DMS 273 (cell line): ENCODE results near the gene NRXN3.

Experiments used
- DNase-seq: peaks from one replicate; lab custom pipeline; 2025; ENCODE audit not compliant: unreplicated experiment; lab: John Stamatoyannopoulos, UW

NRXN3 gene

DNA sequence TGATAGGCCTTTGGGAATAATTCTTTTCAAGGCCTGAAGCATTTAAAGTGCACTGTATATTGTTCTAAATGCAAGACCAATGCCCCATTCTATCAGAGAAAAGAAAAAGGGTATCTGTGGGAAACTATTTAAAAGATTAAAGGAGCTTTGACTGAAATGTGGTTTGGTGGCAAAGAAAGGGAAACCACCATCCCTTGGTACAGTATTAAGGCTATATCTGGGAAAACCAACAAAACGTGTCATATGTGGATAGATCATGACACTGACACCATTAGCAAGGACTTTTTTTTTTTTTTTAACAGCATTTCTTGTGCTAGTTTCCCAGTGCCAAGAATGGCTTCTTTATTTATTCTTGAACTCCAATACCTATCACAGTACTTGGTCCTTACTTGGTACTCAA is 1150.4 kb downstream of the NRXN3 start:
- no peak for DNase-seq

GRCh38 chr14:79321070-79321469 is 1150.9 kb downstream of the NRXN3 start:
- no peak for DNase-seq

GRCh38 chr14:79325071-79325470 is 1154.9 kb downstream of the NRXN3 start:
- peak; percentile 33 for DNase-seq

DNA sequence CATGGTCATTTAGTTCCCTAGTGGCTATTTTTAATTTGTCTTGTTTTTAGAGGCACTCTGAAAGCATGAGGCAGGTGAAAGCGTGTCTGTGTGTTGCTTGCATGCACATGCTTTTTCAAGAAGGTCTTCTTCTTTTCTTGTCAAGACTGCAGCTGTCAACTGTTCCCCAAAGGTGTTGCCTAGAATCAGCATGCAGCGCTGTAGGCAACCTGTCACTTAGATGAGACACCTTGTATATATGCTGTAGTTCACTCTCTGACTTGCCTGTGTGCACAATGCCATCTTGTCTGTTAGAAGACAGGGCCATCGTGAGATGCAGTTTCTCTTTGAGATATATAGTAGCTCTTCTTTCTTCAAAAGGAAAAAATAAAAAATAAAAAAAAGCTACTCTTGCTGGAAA is 1155.4 kb downstream of the NRXN3 start:
- DNase-seq: peak; percentile 9

DNA sequence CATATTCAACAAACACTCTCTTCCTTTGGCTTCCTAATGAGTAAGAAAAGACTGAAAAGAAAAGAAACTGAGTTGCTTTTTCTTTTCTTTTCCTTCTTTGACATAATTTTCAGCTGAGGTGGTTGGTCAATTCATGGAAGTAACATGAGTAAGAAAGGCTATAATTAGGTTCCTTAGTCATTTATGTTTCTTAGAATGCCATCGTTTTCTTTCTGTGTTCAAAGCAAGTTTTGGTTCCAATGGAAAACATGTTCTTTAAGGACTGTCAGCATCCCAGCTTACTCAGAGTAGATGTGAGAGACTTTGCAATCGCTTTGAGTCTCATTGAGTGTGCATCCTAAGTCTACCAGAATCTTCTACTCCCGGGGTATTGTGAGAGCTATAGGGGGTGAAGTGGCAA is 1158.7 kb downstream of the NRXN3 start:
- no peak for DNase-seq

- no peak for DNase-seq
Measured at GRCh38 chr14:79331830-79332229, 1161.7 kb downstream of the NRXN3 start.

GRCh38 chr14:79332504-79333197 is 1162.5 kb downstream of the NRXN3 start:
- DNase-seq: no peak

GRCh38 chr14:79333198-79333546 is 1163.0 kb downstream of the NRXN3 start:
- DNase-seq: no peak

DNA sequence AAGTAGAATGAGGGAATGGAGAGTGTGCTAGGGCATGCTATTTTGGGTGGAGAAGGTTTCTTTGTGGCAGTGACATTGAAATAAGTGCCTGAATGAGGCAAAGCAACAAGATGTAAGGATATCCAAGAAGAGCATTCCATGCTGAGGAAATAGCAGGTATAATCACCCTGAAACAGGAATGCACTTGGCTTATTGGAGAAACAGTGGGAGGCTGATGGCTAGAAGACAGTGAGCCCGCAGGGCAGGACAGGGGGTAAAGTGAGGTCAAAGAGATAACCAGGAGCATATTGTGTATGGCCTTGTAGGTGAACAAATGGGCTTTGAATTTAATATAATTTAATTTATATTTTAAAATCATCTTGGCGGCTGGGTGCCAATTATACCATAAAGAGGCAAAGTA is 1164.1 kb downstream of the NRXN3 start:
- no peak for DNase-seq

GRCh38 chr14:79337761-79338160 is 1167.6 kb downstream of the NRXN3 start:
- DNase-seq: no peak

- no peak for DNase-seq
Measured at GRCh38 chr14:79342942-79343341, 1172.8 kb downstream of the NRXN3 start.

DNA sequence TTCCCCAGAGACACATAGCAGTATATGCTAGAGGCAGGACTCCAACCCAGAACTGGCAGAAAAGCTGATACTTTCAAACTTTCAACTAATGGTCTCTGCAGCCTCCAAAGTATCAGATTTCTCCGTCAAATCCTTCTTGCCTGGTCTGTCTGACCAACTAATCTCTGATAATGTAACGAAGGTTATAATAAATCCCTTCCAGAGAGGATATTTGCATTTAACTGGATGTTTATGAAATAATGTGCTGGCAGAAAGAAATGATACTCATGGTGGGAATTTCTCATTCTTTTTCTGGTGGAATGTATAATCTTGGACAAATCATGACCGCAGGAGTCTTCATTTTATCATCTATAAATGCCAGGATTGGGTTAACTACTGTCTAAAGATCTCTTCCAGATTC is 1180.8 kb downstream of the NRXN3 start:
- no peak for DNase-seq

DNA sequence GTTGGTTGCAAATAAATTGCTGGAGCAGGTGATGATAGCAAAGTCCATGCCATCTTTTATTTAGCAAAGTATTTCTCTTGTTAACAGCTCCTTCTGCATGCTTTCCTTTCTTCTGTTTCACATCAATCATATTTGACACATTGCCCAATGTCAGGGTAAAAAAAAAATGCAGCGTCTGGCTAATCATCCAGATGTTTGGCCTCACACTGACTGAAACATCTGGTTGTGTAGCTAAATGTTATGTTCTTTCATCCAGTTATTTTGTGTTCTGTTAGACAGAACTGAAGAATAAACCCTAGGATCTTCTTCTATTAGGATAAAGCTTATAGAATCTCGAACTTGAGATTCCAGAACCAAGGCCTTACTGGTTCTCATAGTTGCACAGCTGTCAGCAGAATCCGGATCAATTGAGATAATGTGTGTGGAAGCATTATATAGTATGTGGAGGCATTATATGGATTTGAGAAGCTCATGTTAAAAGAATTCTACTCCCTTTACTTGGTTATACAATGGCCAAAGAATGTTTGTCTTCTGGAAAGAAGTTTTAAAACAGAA is 1182.0 kb downstream of the NRXN3 start:
- DNase-seq: no peak

GRCh38 chr14:79354336-79354735 is 1184.2 kb downstream of the NRXN3 start:
- no peak for DNase-seq

DNA sequence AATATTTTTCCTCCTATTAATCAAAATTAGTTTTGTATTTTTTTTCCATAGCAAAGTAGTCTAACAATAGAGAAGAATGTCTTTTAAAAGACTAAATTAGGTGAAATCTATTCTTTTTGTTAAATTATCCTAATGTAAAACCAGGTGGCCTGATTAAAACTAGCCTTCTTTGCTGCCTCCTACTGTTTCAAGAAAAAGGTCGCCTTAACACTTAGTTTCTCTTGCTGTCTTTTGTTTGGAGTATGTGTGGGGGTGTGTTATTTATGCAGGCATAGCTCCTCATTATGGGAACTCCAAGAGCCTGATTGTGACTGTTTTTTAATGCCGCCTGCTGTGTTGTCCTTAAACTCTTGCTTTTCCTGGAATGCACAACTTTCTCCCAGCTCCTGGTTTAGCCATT is 1185.9 kb downstream of the NRXN3 start:
- DNase-seq: peak; percentile 4

GRCh38 chr14:79357307-79357706 is 1187.1 kb downstream of the NRXN3 start:
- no peak for DNase-seq

DNA sequence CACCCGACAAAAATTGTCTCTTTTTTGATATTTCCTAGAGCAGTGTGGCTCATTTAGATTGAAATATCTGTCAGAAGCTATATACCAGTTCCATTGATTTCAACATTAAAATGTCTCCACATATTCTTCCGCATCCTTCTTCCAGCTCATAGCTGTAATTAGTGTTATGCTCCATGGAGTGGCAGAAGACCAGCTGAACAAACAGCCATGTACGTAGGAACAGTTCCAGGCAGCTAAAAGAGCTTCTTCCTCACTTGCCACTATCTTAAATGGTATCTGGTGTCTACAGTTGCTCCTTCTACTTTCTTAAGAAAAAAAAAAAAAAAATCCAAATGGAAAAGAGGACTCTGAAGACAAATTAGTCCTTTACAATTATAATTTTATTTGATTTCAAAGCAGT is 1193.1 kb downstream of the NRXN3 start:
- no peak for DNase-seq

DNA sequence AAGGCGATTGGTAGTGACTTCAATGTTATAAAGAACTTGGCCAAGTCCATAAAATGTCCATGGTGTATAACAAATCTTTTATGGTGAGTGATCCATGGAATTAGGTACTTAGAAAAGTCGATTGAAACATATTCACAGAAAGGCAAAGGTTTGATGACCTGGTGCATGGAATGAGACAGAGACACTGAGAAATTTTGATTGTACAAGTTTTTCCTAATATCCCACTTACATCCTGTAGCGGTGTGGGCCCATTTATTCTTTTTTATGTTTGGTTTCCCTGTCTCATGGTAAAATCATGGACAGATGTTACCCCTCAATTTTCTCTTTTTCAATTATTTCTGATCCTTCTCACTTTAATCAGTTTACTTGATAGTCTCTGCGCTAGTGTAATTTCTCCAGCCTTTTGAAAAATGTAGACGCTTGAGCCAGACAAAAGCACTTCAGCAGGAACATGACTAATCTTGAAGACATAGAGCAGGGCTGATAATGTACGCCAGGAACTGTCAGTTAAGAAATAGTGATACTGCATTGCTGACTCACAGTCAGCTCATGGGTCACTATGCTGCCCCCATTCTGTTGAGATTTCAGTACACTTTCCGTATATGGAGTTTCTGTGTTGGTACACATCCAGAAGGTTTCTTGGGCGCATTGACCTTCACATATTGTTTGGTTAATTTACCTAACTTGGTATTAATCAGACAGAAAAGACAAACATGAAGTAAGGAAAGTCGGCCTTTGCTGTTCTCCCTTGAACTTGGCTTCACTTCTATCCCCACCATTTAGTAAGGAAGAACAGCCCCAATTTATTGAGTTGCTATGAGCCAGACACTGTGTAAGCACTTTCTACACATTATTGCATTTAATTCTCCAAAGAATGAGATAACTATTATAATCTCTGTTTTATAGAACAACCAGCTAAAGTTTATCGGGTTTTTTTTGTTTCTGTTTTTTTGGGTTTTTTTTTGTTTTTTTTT is 1199.5 kb downstream of the NRXN3 start:
- no peak for DNase-seq

DNA sequence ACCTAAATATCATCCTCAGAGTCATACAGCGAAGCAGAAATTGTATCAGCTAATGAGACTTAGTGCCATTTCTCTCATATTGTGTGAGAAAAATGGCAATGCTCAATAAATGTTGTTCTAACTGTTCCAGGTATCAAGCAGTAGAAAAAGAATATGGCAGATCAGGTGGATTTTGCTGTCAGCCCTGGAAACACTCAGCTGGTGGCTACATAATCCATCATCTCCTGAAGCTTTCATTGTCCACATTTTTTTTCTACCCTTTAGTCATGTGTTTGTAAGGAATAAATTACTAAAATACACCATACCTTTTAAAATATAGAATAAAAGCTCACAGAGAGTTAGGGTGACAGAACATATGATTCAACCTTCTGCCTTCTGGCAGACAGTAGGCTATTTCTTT is 1200.8 kb downstream of the NRXN3 start:
- no peak for DNase-seq

- no peak for DNase-seq
Measured at GRCh38 chr14:79373451-79373850, 1203.3 kb downstream of the NRXN3 start.

DNA sequence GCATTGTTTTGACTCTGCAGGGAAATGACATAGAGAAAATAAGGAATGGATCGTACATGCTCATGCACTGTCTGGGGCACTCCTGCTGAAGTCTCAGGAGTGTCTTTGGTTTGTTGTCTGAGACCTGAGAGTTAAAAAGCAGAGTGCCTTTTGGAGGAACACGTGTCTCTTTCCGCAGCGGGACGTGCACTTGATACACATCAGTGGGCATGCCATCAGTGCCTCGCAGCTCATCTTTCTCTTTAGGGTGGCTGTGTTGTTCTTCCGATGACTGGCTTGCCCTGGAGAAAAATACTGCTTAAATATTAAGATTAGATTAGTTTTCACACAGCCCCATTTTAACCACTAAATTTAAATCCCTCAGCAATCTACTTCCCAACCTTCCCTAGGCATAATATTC is 1205.2 kb downstream of the NRXN3 start:
- DNase-seq: no peak

- DNase-seq: no peak
Measured at GRCh38 chr14:79376557-79376956, 1206.4 kb downstream of the NRXN3 start.
